ENCODE results near the gene CD209. TPM values are rescaled to one million over a fixed set of nuclear protein-coding genes. Genes with fewer than 3 reads are reported as not detected.
A peak's percentile ranks its signal among the peaks of the same experiment; 100 is the strongest.

CD209 gene
- total and polyA plus RNA-seq, 3 donors from 2014 or later = 0.55 to 5.0 (median 0.74) TPM

GRCh38 chr19:7787602-7788177 lies 40.4 kb upstream of the CD209 start:
- H3K4me3 ChIP-seq = peak overlapping the region in 1 of 2 donors; percentile 13
- DNase-seq = no peak
- intact Hi-C loops (cut with DNase I; ENCODE audit: low total_unique reads) = no loop called here
- H3K4me1 ChIP-seq = peaks cover 13% of the 10 kb centered on the region
- no peaks in the 10 kb centered on the region for H3K27me3 ChIP-seq
- H3K9me3 ChIP-seq = no peaks in the 10 kb centered on the region
- TF ChIP-seq CTCF (IDR thresholded peaks at IDR 0.05) (no peak), POLR2A (IDR thresholded peaks at IDR 0.05) (no peak)
- WGBS, 2 donors = 0 to 13% methylated on average over 1 to 16 of the region's 22 CpGs
- H3K36me3 ChIP-seq (ENCODE audit: low read depth, missing control alignments) = no peaks in the 10 kb centered on the region
- no peak overlapping the region for H3K27ac ChIP-seq

GRCh38 chr19:7787141-7787540 lies 39.8 kb upstream of the CD209 start:
- Histone ChIP-seq H3K36me3 (ENCODE audit: low read depth, missing control alignments) (no peaks in the 10 kb centered on the region), H3K4me3 (no peak overlapping the region), H3K9me3 (no peaks in the 10 kb centered on the region), H3K27ac (no peak overlapping the region), H3K4me1 (peaks cover 13% of the 10 kb centered on the region), H3K27me3 (no peaks in the 10 kb centered on the region)
- intact Hi-C loops (cut with DNase I; ENCODE audit: low total_unique reads) = no loop called here
- peak; percentile 68 for DNase-seq
- 12 to 31% methylated on average over 6 to 9 of the region's 10 CpGs for whole genome bisulfite sequencing, 2 donors
- TF ChIP-seq CTCF (IDR thresholded peaks at IDR 0.05) (no peak), POLR2A (IDR thresholded peaks at IDR 0.05) (no peak)

GRCh38 chr19:7784856-7785255 lies 37.5 kb upstream of the CD209 start:
- TF ChIP-seq CTCF (IDR thresholded peaks at IDR 0.05) = no peak
- no peak for TF ChIP-seq POLR2A (IDR thresholded peaks at IDR 0.05)
- Histone ChIP-seq H3K36me3 (ENCODE audit: low read depth, missing control alignments) (no peaks in the 10 kb centered on the region), H3K9me3 (no peaks in the 10 kb centered on the region), H3K27me3 (no peaks in the 10 kb centered on the region), H3K4me3 (no peak overlapping the region), H3K27ac (no peak overlapping the region), H3K4me1 (peaks cover 13% of the 10 kb centered on the region)
- intact Hi-C loops (cut with DNase I; ENCODE audit: low total_unique reads) = no loop called here
- no peak for DNase-seq

GRCh38 chr19:7783991-7784423 lies 36.7 kb upstream of the CD209 start:
- TF ChIP-seq POLR2A (IDR thresholded peaks at IDR 0.05) (no peak), CTCF (IDR thresholded peaks at IDR 0.05) (no peak)
- Histone ChIP-seq H3K4me1 (peaks cover 9% of the 10 kb centered on the region), H3K27me3 (no peaks in the 10 kb centered on the region)

GRCh38 chr19:7781157-7781556 lies 33.8 kb upstream of the CD209 start:
- Histone ChIP-seq H3K9me3 (no peaks in the 10 kb centered on the region), H3K4me3 (no peak overlapping the region), H3K27me3 (no peaks in the 10 kb centered on the region), H3K27ac (no peak overlapping the region), H3K36me3 (ENCODE audit: low read depth, missing control alignments) (no peaks in the 10 kb centered on the region), H3K4me1 (no peaks in the 10 kb centered on the region)
- intact Hi-C loops (cut with DNase I; ENCODE audit: low total_unique reads) = no loop called here
- TF ChIP-seq POLR2A (IDR thresholded peaks at IDR 0.05) (no peak), CTCF (IDR thresholded peaks at IDR 0.05) (no peak)
- DNase-seq = no peak
- WGBS, 2 donors = 54 to 76% methylated on average over 11 to 12 of the region's 12 CpGs

More at GRCh38 chr19:7783991-7784423, 36.7 kb upstream of the CD209 start:
- no peaks in the 10 kb centered on the region for H3K9me3 ChIP-seq
- no peak overlapping the region for H3K27ac ChIP-seq
- no peaks in the 10 kb centered on the region for H3K36me3 ChIP-seq (ENCODE audit: low read depth, missing control alignments)
- DNase-seq = no peak
- H3K4me3 ChIP-seq = no peak overlapping the region
- 39 to 58% methylated on average over 8 of the region's 8 CpGs for WGBS, 2 donors
- intact Hi-C loops (cut with DNase I; ENCODE audit: low total_unique reads) = no loop called here
